RWPE1 (cell line): Measurements from ENCODE around the gene CDR2L.
"Not testable (repeated sequence)": the region's sequence is repeated elsewhere in the genome, so short reads cannot be mapped to it uniquely, and the experiment has no call there.

ENCODE experiments used
- CTCF ChIA-PET: fragments of 350-600 bp; sonication (Branson Sonifier 250); formaldehyde crosslinking; extraction: SDS; loops from one replicate; lab custom pipeline; 2021; lab: Yijun Ruan, JAX
- POLR2A ChIA-PET: fragments of 400-600 bp; formaldehyde crosslinking; extraction: SDS; loops from one replicate; lab custom pipeline; 2020; ENCODE audit warnings: antibody characterized with exemption; ENCODE audit not compliant: low non-redundant PET; lab: Yijun Ruan, JAX
- DNase-seq: peaks from one replicate; pipeline ENCODE4 v3.0.0; 2012; ENCODE audit warnings: low spot score
- H3K27ac ChIP-seq: fragments of 450-650 bp; 2 replicates; pipeline ENCODE4 v1.5.1; 2017
- CTCF ChIP-seq: fragments of 450-650 bp; conservative IDR thresholded peaks from 2 replicates; pipeline ENCODE4 v1.5.1; 2017; ENCODE audit warnings: low read depth, mild to moderate bottlenecking

The CDR2L gene

GRCh38 chr17:75024686-75025397 lies 37.4 kb downstream of the CDR2L start:
- no peak for TF ChIP-seq CTCF
- CTCF ChIA-PET: interaction anchor here (0.6 to 0.9 kb wide), 2 partner anchors 164 to 728 kb away, joined by 3 to 4 read pairs; no protein-coding TSS in a partner anchor
- no peak overlapping the region for H3K27ac ChIP-seq
- no peak for DNase-seq
- POLR2A ChIA-PET: no interaction called here

DNA sequence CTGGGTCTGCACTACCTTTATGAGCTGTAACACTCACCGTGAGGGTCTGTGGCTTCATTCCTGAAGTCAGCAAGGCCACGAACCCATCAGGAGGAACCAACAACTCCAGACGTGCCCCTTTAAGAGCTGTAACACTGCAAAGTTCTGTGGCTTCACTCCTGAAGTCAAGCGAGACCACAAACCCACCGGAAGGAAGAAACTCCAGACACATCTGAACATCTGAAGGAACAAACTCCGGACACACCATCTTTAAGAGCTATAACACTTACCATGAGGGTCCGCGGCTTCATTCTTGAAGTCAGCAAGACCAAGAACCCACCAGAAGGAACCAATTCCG lies 37.9 kb downstream of the CDR2L start:
- DNase-seq, H3K27ac ChIP-seq, POLR2A ChIA-PET: not testable (repeated sequence)
- CTCF ChIA-PET: interaction anchor here (0.9 kb wide), 1 partner anchor 163 kb away, joined by 4 read pairs; no protein-coding TSS in a partner anchor

DNA sequence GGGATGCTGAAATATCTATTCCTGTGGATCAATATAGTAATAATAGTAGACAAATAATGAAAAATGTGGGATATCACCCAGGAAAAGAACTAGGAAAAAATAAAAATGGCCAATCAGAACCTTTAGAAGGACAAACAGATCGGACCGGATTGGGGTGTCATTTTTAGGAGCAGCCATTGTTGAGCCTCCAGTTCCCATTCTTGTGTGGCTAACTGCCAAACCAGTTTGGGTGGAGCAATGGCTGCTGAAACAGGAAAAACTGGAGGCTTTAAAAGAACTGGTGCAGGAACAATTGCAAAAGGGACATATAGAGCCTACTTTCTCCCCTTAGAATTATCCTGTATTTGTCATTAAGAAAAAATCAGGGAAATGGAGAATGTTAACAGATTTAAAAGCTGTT lies 39.2 kb downstream of the CDR2L start:
- POLR2A ChIA-PET: interaction anchor here (0.6 kb wide), 1 partner anchor 199 kb away, joined by 6 read pairs; no protein-coding TSS in a partner anchor
- H3K27ac ChIP-seq, DNase-seq, CTCF ChIA-PET: not testable (repeated sequence)

DNA sequence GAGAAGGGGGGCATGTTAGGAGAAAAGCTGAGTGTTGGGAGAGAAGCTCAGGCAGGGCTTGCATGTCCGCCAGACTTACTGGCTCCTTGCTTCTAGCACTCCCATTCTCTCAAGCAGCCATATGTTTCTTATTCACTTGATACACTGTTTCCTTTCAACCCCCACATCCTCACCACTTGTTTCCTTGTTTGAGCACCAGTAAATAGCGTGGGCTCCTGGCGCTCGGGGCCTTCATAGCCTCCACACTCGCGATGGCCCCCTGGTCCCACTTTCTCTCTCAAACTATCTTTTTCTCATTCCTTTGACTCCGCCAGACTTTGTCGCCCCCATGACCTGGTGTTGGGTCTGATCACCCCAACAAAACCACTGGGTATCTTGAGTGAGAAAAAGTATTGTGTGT lies 42.7 kb downstream of the CDR2L start:
- ChIA-PET POLR2A (no interaction called here), CTCF (no interaction called here)
- H3K27ac ChIP-seq: no peak overlapping the region
- no peak for TF ChIP-seq CTCF
- no peak for DNase-seq

DNA sequence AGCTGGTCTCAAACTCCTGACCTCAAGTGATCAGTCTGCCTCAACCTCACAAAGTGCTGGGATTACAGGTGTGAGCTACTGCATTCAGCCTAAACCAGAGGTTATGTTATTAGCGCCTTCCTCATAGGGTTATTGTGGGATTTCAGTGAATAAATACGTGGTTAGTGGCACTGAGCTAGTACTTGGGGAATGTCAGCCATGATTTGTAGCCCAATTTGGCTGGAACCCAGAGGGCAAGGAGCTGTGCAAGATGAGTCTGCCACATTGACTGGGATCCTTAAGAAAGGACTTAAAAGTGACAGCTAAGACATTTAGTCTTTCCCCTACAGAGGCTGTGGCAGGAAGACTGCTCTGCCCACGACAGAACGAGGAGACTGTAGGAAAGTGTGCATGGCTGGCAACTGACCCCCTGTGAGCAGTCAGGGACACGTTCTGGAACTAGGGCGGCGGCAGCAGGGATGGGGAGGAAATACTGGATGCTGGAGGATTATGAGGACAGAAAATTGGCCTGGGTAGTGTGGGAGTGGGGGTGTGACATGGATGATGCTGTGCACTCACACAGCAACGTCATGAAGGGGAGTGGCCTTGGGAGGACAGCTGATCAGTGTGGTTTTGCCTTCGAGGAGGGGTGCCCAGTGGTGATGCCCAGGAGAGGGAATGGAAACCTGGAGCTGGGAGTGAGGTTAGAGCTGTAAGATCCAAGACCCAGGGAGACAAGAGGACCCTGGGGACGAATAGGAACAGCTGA lies 44.7 kb downstream of the CDR2L start:
- CTCF ChIA-PET: interaction anchor here (0.6 kb wide), 1 partner anchor 152 kb away, joined by 3 read pairs; no protein-coding TSS in a partner anchor
- DNase-seq: peak; percentile 71
- H3K27ac ChIP-seq: peak overlapping the region; percentile 93
- POLR2A ChIA-PET: no interaction called here
- no peak for TF ChIP-seq CTCF

DNA sequence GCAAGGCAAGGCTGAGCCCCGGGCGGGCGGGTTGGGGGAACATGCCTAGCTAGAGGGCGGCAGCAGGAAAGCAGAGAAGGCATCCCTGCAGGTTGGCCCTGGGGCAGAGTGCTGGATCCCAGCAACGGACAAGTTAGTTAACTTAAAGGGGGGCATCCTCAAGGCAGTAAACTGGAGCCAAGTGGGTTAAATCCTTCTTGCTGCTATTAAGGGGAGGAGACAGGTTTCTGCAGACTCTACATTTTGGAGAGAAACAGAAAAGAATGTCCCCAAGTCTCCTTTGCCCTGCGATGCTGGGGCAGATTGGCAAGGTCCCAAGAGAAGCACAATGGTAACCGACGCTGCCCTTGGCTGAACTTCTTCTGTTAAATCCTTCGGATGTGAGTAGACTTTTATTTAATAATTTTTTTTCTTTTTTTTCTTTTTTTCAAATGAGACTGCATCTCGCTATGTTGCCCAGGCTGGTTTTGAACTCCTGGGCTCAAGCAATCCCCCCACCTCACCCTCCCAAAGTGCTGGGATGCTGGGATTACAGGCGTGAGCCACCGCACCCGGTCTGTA lies 45.4 kb downstream of the CDR2L start:
- TF ChIP-seq CTCF: no peak
- POLR2A ChIA-PET: no interaction called here
- peak overlapping the region; percentile 93 for H3K27ac ChIP-seq
- CTCF ChIA-PET: no interaction called here
- DNase-seq: no peak

DNA sequence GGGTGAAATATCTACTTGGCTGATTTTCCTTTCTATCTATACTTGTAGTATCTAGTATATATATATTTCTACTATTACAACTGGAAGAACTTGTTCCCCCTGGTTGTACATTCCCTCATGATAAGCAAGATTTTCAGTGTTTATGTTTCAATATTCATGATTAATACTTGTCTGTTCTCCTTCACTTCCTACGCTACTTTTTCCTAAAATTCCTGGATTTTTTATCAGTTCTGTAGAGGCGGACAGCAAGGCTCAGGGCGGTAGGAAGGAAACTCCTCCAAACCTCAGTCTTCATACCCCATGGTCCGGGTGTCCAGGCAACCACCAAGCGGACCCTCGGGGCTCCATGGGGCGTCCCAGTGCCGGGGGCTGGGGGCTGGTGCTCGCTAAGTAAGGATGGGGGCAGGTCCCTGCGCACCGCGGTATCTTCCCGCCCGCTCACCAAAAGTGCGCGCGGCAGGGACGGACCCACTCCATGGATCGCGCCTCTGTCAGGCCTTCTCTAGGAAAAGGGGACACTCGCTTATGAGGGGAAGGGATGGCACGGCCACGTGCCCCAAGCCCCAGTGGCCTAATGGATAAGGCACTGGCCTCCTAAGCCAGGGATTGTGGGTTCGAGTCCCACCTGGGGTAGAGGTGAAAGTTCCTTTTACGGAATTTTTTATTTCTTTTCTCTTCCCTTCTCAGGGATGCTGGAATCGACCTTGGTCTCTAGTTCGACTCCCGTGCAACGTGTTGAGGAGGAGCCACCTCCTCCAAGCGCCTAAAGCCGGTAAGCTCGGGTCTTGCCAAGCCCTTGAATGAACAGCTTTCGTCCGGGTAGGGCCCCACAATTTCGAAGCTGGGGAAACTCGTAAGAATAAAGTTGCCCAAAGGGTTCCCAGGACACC lies 46.2 kb downstream of the CDR2L start:
- no peak; the same call in 1 of the 2 replicates for TF ChIP-seq CTCF
- ChIA-PET CTCF (interaction anchor here (0.6 to 2.0 kb wide), 3 partner anchors 72 to 200 kb away, joined by 3 to 5 read pairs (median 3); no protein-coding TSS in a partner anchor), POLR2A (interaction anchor here (0.6 kb wide), 1 partner anchor 25 kb away, joined by 3 read pairs; no protein-coding TSS in a partner anchor)
- H3K27ac ChIP-seq: peak overlapping the region; percentile 93
- DNase-seq: peak; percentile 80
